ENCODE measurements around the gene PROM2.

GRCh38 chr2:95337829-95338228 is 63.6 kb downstream of the PROM2 start:
- TF ChIP-seq CTCF (conservative IDR thresholded peaks at IDR 0.05) (no peak), ZFX (IDR thresholded peaks at IDR 0.05) (no peak)
